HepG2 (cell line): ENCODE results near the gene EFNA2. TPM values are rescaled to one million over a fixed set of nuclear protein-coding genes. Genes with fewer than 3 reads are reported as not detected.

Experiments used
- AFF4 ChIP-seq: sonication (generic); formaldehyde crosslinking; IDR thresholded peaks from 2 replicates; pipeline ENCODE4 v1.4.0; 2020; ENCODE audit warnings: missing genetic modification reagents
- AGO2 ChIP-seq: fragments of 200-400 bp; formaldehyde crosslinking; optimal IDR thresholded peaks from 2 replicates; pipeline ENCODE3; 2017; ENCODE audit warnings: mild to moderate bottlenecking, low read depth, low read length, moderate library complexity
- CHCHD3 ChIP-seq: sonication (generic); formaldehyde crosslinking; IDR thresholded peaks from 2 replicates; pipeline ENCODE4 v1.8.0; 2022; ENCODE audit warnings: mild to moderate bottlenecking, missing genetic modification reagents, moderate library complexity
- CSRNP1 ChIP-seq: sonication (generic); formaldehyde crosslinking; IDR thresholded peaks from 2 replicates; pipeline ENCODE4 v1.8.1; 2023; ENCODE audit warnings: mild to moderate bottlenecking, missing genetic modification reagents
- FOXA3 ChIP-seq: IDR thresholded peaks from 2 replicates; pipeline ENCODE4 v1.6.1; 2016; ENCODE audit warnings: missing genetic modification reagents, missing compliant biosample characterization
- HDAC2 ChIP-seq: sonication (generic); formaldehyde crosslinking; IDR thresholded peaks from 2 replicates; pipeline ENCODE4 v1.4.0; 2020; ENCODE audit warnings: missing genetic modification reagents
- MXD4 ChIP-seq: IDR thresholded peaks from 2 replicates; pipeline ENCODE4 v1.6.1; 2016; ENCODE audit warnings: mild to moderate bottlenecking, missing biosample characterization, missing genetic modification reagents
- ONECUT2 ChIP-seq: sonication (generic); formaldehyde crosslinking; IDR thresholded peaks from 2 replicates; pipeline ENCODE4 v1.4.0; 2020; ENCODE audit warnings: missing genetic modification reagents
- POGK ChIP-seq: sonication (generic); formaldehyde crosslinking; conservative IDR thresholded peaks from 2 replicates; pipeline ENCODE4 v1.8.0; 2022; ENCODE audit warnings: mild to moderate bottlenecking, moderate library complexity, missing genetic modification reagents
- POLR2AphosphoS2 ChIP-seq: IDR thresholded peaks from 2 replicates; pipeline ENCODE4 v1.6.1; 2011; ENCODE audit warnings: low read depth, low read length, improper control_type of control experiment
- TRAFD1 ChIP-seq: sonication (generic); formaldehyde crosslinking; IDR thresholded peaks from 2 replicates; pipeline ENCODE4 v1.5.1; 2020; ENCODE audit warnings: missing genetic modification reagents, mild to moderate bottlenecking, borderline replicate concordance
- ZBTB1 ChIP-seq: sonication (generic); formaldehyde crosslinking; IDR thresholded peaks from 2 replicates; pipeline ENCODE4 v1.4.0; 2020; ENCODE audit warnings: missing genetic modification reagents, borderline replicate concordance
- ZBTB20 ChIP-seq: sonication (generic); formaldehyde crosslinking; IDR thresholded peaks from 2 replicates; pipeline ENCODE4 v1.8.1; 2023; ENCODE audit warnings: missing genetic modification reagents, low read depth, mild to moderate bottlenecking, borderline replicate concordance
- ZC3H4 ChIP-seq: sonication (generic); formaldehyde crosslinking; IDR thresholded peaks from 2 replicates; pipeline ENCODE4 v1.4.0; 2020; ENCODE audit warnings: missing genetic modification reagents, borderline replicate concordance
- ZKSCAN5 ChIP-seq: sonication (generic); formaldehyde crosslinking; IDR thresholded peaks from 2 replicates; pipeline ENCODE4 v1.5.1; 2020; ENCODE audit warnings: mild to moderate bottlenecking, missing genetic modification reagents
- ZNF232 ChIP-seq: sonication (generic); formaldehyde crosslinking; IDR thresholded peaks from 2 replicates; pipeline ENCODE4 v1.4.0; 2020; ENCODE audit warnings: missing genetic modification reagents, borderline replicate concordance
- ZNF253 ChIP-seq: sonication (generic); formaldehyde crosslinking; IDR thresholded peaks from 2 replicates; pipeline ENCODE4 v1.8.0; 2022; ENCODE audit warnings: mild to moderate bottlenecking, missing genetic modification reagents, borderline replicate concordance
- ZNF468 ChIP-seq: sonication (generic); formaldehyde crosslinking; IDR thresholded peaks from 2 replicates; pipeline ENCODE4 v1.8.0; 2022; ENCODE audit warnings: mild to moderate bottlenecking, moderate library complexity, missing genetic modification reagents
- ZNF660 ChIP-seq: sonication (generic); formaldehyde crosslinking; IDR thresholded peaks from 2 replicates; pipeline ENCODE4 v1.5.1; 2020; ENCODE audit warnings: mild to moderate bottlenecking, low read depth, missing genetic modification reagents, borderline replicate concordance
- ZNF713 ChIP-seq: sonication (generic); formaldehyde crosslinking; IDR thresholded peaks from 2 replicates; pipeline ENCODE4 v1.4.0; 2020; ENCODE audit warnings: mild to moderate bottlenecking, missing genetic modification reagents
- ZSCAN12 ChIP-seq: sonication (generic); formaldehyde crosslinking; IDR thresholded peaks from 2 replicates; pipeline ENCODE4 v1.9.0; 2021; ENCODE audit warnings: mild to moderate bottlenecking, missing genetic modification reagents
- polyA plus RNA-seq, 8 experiments: library from polyadenylated mRNA; depleted of rRNA in 3 of 8; stranded (reverse) in 7 of 8; unstranded in 1 of 8; fragments of >200 nt; fragmentation: Illumina TruSeq in 4 of 8; extraction: Trizol in 4 of 8; gene quantifications; 2 replicates each; pipeline versions ENCODE4 v1.2.1 to v1.2.3, GENCODE V29; 2011 to 2016; ENCODE audit warnings: low read depth in 4 of 8, missing spikeins in 1 of 8, mixed read lengths in 1 of 8; ENCODE audit not compliant: insufficient read depth in 1 of 8
- total RNA-seq, 5 experiments: library from RNA; depleted of rRNA; stranded (reverse); fragments of >200 nt; fragmentation: Illumina TruSeq; extraction: Trizol; gene quantifications; 2 replicates each; pipeline ENCODE4 v1.2.3, GENCODE V29; 2016; ENCODE audit warnings: low read depth in 1 of 5

EFNA2 gene
- total and polyA plus RNA-seq, 2 of the 13 experiments (the other 11 are each of a cell fraction or from before 2014, with no cell fraction given), result 6.0 to 9.9 TPM

GRCh38 chr19:1315470-1316166 is 29.9 kb downstream of the EFNA2 start (continued):
- TF ChIP-seq TRAFD1 (CRISPR knock-in tag), result no peak
- TF ChIP-seq MXD4 (CRISPR knock-in tag), result peak; percentile 36; the same call in 1 of the 2 replicates
- TF ChIP-seq CHCHD3 (CRISPR knock-in tag), result no peak
- no peak for TF ChIP-seq ZNF232 (CRISPR knock-in tag)
- no peak for TF ChIP-seq ZNF713 (CRISPR knock-in tag)
- TF ChIP-seq ZNF468 (CRISPR knock-in tag), result no peak
- no peak for TF ChIP-seq ZNF660 (CRISPR knock-in tag)
- TF ChIP-seq HDAC2 (CRISPR knock-in tag), result 0 out of 2 replicates have a peak, but pooled peaks have one; percentile 24
- TF ChIP-seq ZSCAN12 (CRISPR knock-in tag), result no peak
- TF ChIP-seq ZBTB20 (CRISPR knock-in tag), result no peak
- TF ChIP-seq AFF4 (CRISPR knock-in tag), result no peak
- no peak for TF ChIP-seq ZC3H4 (CRISPR knock-in tag)
- TF ChIP-seq AGO2, result no peak
- TF ChIP-seq ZNF253, result peak; percentile 82; the same call in 1 of the 2 replicates
- peak; percentile 69 for TF ChIP-seq CSRNP1 (CRISPR knock-in tag)
- TF ChIP-seq POGK (CRISPR knock-in tag), result peak; percentile 73
- peak; percentile 20; the same call in 1 of the 2 replicates for TF ChIP-seq FOXA3
- TF ChIP-seq POLR2AphosphoS2, result no peak
- no peak for TF ChIP-seq ZBTB1 (CRISPR knock-in tag)
- TF ChIP-seq ZKSCAN5, result no peak
- TF ChIP-seq ONECUT2 (CRISPR knock-in tag), result no peak
